Left lung (tissue), 10 donors: ENCODE measurements around the gene CDH1. TPM values are rescaled to one million over a fixed set of nuclear protein-coding genes. Genes with fewer than 3 reads are reported as not detected.

Experiments used
- ATAC-seq: fragments of 200-7000 bp; cut with Tn5 transposase; one replicate; pipeline ENCODE4 v1.9.1; 2020; ENCODE audit warnings: moderate library complexity
- DNase-seq, 4 donors: peaks; one replicate each; pipeline ENCODE4 v3.0.0-alpha.2; 2013 to 2020
- H3K27ac ChIP-seq, 2 donors: fragments of 200-600 bp; sonication (generic) in 1 of 2; one replicate each; pipeline versions ENCODE4 v1.5.0 to v1.8.0; 2020 to 2021
- H3K27me3 ChIP-seq, 2 donors: fragments of 200-600 bp; sonication (generic) in 1 of 2; one replicate each; pipeline versions ENCODE4 v1.5.0 to v1.8.0; 2020 to 2021
- H3K36me3 ChIP-seq, 2 donors: fragments of 200-600 bp; sonication (generic) in 1 of 2; one replicate each; pipeline versions ENCODE4 v1.5.0 to v1.8.0; 2020 to 2021
- H3K4me1 ChIP-seq, 2 donors: fragments of 200-600 bp; one replicate each; pipeline ENCODE4 v1.8.0; 2021
- H3K4me3 ChIP-seq, 2 donors: fragments of 200-600 bp; sonication (generic) in 1 of 2; one replicate each; pipeline versions ENCODE4 v1.5.0 to v1.8.0; 2020 to 2021; ENCODE audit warnings: mild to moderate bottlenecking in 1 of 2
- H3K9me3 ChIP-seq, 2 donors: fragments of 200-600 bp; sonication (generic) in 1 of 2; one replicate each; pipeline versions ENCODE4 v1.5.0 to v1.8.0; 2020 to 2021
- intact Hi-C, 2 donors: fragments of 100-400 bp; cut with DNase I; formaldehyde crosslinking; loops; one replicate each; pipeline versions ENCODE4 v1.11.2 to v1.14.2; 2022
- polyA plus RNA-seq, 6 donors: library from polyadenylated mRNA; unstranded; fragments of 120-200 nt; gene quantifications; one replicate each; pipeline ENCODE4 v1.2.1, GENCODE V29; 2013; ENCODE audit not compliant: insufficient read length in 6 of 6
- total RNA-seq, 2 donors: library from RNA; stranded (reverse); fragmentation: NEBNext Ultra II Directional; extraction: Animal tissue kit (Norgen Biotek cat#: 25700); gene quantifications; one replicate each; pipeline ENCODE4 v1.2.1, GENCODE V29; 2021
- TF ChIP-seq, protein P1 (sequence below), 2 donors: fragments of 200-600 bp; sonication (generic) in 1 of 2; IDR thresholded peaks; one replicate each; pipeline versions ENCODE4 v1.5.0 to v1.8.0; 2021; ENCODE audit warnings: antibody characterized with exemption in 2 of 2
- donor health status: DM: no; HTN: yes; CAD: no.
- donor health status: DM: no; HTN: no; CAD: no.

Gene CDH1
- total and polyA plus RNA-seq, 8 donors = 123 to 292 (median 164) TPM

DNA sequence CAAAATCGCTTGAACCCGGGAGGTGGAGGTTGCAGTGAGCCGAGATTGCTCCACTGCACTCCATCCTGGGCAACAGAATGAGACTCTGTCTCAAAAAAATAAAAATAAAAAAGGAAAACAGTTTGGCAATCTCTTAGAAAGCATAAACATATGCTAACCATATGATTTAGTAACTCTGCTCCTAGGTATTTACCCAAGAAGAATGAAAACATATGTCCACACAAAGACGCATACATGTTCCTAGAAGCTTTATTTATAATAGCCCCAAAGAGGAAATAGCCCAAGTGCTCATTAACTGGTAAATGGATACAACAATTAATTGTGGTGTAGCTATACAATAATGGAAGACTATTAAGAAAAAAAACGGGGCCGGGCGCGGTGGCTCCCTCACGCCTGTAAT lies 18.5 kb upstream of the CDH1 start:
- TF ChIP-seq, protein P1, sequence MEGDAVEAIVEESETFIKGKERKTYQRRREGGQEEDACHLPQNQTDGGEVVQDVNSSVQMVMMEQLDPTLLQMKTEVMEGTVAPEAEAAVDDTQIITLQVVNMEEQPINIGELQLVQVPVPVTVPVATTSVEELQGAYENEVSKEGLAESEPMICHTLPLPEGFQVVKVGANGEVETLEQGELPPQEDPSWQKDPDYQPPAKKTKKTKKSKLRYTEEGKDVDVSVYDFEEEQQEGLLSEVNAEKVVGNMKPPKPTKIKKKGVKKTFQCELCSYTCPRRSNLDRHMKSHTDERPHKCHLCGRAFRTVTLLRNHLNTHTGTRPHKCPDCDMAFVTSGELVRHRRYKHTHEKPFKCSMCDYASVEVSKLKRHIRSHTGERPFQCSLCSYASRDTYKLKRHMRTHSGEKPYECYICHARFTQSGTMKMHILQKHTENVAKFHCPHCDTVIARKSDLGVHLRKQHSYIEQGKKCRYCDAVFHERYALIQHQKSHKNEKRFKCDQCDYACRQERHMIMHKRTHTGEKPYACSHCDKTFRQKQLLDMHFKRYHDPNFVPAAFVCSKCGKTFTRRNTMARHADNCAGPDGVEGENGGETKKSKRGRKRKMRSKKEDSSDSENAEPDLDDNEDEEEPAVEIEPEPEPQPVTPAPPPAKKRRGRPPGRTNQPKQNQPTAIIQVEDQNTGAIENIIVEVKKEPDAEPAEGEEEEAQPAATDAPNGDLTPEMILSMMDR (IDR thresholded peaks at IDR 0.05) = no peak
- Histone ChIP-seq H3K36me3 (no peaks in the 10 kb centered on the region), H3K27me3 (no peaks in the 10 kb centered on the region), H3K27ac (no peak overlapping the region), H3K4me1 (no peaks in the 10 kb centered on the region), H3K9me3 (no peaks in the 10 kb centered on the region), H3K4me3 (no peak overlapping the region)
- DNase-seq = no peak
- intact Hi-C loops = no loop called here
- no peak for ATAC-seq

DNA sequence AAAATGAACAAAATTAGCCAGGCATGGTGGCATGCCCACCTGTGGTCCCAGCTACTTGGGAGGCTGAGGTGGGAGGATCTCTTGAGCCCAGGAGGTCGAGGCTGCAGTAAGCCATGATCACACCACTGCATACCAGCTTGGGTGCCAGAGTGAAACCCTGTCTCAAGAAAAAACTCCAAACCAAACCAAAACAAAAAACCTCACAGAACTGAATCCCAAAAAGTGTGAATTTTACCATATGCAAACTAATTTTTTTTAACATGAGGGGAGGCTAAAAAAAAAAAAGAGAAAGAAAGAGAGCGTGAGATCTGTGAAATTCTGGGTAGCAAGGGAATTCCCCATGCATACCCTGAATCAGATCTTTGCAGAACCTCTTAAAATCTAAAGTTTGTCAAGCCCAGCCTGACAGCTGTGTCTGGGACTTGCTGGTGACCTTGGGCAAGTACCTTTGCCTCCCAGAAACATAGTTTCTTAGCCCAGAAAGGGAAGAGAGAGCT lies 17.1 kb upstream of the CDH1 start:
- intact Hi-C loops = no loop called here
- DNase-seq = no peak
- Histone ChIP-seq H3K27ac (no peak overlapping the region), H3K4me3 (no peak overlapping the region), H3K36me3 (no peaks in the 10 kb centered on the region), H3K27me3 (no peaks in the 10 kb centered on the region), H3K9me3 (no peaks in the 10 kb centered on the region), H3K4me1 (no peaks in the 10 kb centered on the region)
- TF ChIP-seq, protein P1 (IDR thresholded peaks at IDR 0.05) = no peak
- ATAC-seq = no peak

DNA sequence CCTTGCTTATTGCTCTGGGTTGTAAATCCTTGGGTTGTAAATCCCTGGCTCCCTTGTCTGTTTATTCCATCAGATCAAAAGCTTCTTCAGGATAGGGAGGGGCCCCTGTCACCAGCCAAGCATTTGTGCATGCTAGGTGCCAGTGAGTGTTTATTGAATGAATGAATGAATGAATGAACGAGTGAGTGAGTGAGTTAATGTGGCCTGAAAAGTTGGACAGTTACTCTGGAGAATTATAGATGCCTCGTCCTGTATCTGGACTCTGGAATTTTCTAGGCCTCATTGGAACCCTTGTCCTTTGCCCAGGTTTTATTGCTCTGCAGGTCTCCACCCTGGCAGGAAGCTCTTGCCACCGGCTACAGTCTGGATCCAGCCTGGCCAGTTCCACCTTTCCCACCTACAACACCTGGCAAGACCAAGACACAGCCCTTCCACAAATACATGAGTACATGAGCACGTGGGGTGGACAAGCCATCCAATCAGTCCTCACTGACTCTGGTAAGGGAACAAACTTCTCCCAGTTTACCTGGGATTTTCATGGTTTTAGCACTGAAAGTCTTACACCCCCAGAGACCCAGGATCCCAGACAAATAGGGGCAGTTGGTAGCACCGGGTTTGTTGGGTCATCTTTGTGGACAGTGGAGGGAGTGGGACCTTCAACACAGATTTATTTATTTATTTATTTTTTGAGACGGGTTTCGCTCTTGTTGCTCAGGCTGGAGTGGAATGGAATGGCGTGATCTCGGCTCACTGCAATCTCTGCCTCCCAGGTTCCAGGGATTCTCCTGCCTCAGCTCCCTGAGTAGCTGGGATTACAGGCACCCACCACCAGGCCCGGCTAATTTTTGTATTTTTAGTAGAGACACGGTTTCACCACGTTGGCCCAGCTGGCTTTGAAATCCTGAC lies 14.7 kb upstream of the CDH1 start:
- intact Hi-C loops = no loop called here
- no peak overlapping the region for H3K27ac ChIP-seq
- no peaks in the 10 kb centered on the region for H3K9me3 ChIP-seq
- ATAC-seq (no peak), DNase-seq (no peak)
- TF ChIP-seq, protein P1 (IDR thresholded peaks at IDR 0.05) = no peak
- no peaks in the 10 kb centered on the region for H3K36me3 ChIP-seq
- H3K4me1 ChIP-seq = no peaks in the 10 kb centered on the region
- no peaks in the 10 kb centered on the region for H3K27me3 ChIP-seq
- H3K4me3 ChIP-seq = no peak overlapping the region

DNA sequence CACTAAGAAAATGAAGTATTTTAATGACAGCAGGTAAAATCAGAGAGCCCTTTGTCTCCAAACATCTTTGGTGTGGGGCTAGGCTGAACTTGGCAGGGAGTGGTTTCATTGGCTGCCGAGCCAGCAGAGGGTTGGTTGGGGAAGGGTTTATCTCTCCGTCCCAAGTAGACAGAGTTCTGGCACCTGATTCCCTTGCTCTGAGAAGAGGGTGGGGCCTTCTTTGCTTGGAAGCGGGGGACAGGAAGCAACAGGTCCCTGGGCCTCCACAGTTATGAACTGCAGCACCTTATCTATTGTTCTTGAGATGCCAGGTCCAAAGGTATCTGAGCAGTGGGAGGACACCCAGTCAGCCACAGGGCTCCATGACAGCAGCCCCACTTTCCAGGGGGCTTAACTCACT lies 12.3 kb upstream of the CDH1 start:
- H3K36me3 ChIP-seq = no peaks in the 10 kb centered on the region
- TF ChIP-seq, protein P1 (IDR thresholded peaks at IDR 0.05) = no peak
- no peaks in the 10 kb centered on the region for H3K4me1 ChIP-seq
- intact Hi-C loops = no loop called here
- DNase-seq = no peak
- ATAC-seq = no peak
- H3K9me3 ChIP-seq = no peaks in the 10 kb centered on the region
- no peak overlapping the region for H3K27ac ChIP-seq
- no peak overlapping the region for H3K4me3 ChIP-seq
- no peaks in the 10 kb centered on the region for H3K27me3 ChIP-seq

DNA sequence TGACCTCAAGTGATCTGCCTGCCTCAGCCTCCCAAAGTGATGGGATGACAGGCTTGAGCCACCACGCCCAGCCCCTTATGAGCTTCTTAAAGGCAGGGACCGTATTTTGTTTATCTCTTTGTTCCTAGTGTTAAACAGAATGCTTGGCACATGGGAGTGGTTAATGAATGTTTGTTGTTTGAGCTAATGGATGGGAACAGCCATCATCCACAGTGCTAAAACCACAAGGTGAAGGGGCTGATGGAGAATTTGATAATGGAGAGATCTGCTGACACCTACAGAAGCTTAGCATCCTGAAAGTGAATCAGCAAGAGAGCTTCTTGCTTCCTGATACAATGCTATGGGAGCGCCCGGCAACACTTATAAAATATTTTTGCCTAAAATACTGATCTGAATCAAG lies 8.6 kb upstream of the CDH1 start:
- Histone ChIP-seq H3K27me3 (peaks cover 0 to 16% of the 10 kb centered on the region in 2 donors), H3K4me3 (no peak overlapping the region), H3K9me3 (no peaks in the 10 kb centered on the region), H3K4me1 (no peaks in the 10 kb centered on the region), H3K36me3 (no peaks in the 10 kb centered on the region), H3K27ac (no peak overlapping the region)
- no peak for ATAC-seq
- intact Hi-C loops = no loop called here
- TF ChIP-seq, protein P1 (IDR thresholded peaks at IDR 0.05) = no peak
- no peak for DNase-seq
